Fibroblast of skin of abdomen (primary cell): Measurements from ENCODE around the gene PDCD7.
A peak's percentile ranks its signal among the peaks of the same experiment; 100 is the strongest.

ENCODE experiments used
- DNase-seq: peaks from one replicate; pipeline ENCODE4 v3.0.0-alpha.2; 2013

Gene PDCD7

GRCh38 chr15:65071381-65071811 lies 62.2 kb downstream of the PDCD7 start:
- DNase-seq = no peak

GRCh38 chr15:65069779-65070546 lies 63.6 kb downstream of the PDCD7 start:
- no peak for DNase-seq

DNA sequence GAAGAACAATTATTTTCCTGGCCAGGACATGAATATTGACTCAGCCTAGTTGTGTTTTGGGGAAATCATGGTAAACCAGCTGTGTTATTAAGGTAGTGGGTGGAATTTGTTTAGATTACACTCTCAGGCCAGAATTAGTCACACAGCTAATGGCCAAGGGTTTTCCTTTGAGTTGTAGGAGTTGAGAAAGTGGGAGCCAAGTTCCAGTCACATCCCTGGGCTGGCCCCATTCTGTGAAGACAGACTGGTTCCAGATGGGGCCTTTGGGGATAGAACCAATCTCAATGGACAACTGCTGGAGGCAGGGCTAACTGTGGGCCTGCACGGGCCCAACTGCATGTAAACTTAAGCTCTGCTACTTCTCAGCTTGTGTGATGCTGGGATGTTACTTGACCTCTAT lies 64.4 kb downstream of the PDCD7 start:
- DNase-seq = peak; percentile 73

DNA sequence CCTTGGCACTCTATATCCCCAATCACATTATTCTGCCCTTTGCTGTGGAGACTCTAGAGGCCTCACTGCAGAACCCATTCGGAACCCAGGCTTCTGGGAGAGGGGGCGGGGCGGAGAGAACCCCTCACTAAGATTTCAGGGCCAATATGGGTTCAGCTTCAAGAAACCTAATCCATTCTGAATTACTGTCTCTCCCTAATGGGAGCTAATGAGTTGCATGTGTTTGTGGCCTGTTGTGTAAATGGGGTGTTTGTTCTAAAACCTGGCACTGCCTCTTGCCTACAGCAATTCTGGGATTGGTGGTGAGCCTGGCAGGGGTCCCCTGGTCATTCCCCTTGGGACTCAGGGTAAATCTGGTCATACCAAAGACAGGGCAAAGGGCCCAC lies 65.2 kb downstream of the PDCD7 start:
- no peak for DNase-seq

DNA sequence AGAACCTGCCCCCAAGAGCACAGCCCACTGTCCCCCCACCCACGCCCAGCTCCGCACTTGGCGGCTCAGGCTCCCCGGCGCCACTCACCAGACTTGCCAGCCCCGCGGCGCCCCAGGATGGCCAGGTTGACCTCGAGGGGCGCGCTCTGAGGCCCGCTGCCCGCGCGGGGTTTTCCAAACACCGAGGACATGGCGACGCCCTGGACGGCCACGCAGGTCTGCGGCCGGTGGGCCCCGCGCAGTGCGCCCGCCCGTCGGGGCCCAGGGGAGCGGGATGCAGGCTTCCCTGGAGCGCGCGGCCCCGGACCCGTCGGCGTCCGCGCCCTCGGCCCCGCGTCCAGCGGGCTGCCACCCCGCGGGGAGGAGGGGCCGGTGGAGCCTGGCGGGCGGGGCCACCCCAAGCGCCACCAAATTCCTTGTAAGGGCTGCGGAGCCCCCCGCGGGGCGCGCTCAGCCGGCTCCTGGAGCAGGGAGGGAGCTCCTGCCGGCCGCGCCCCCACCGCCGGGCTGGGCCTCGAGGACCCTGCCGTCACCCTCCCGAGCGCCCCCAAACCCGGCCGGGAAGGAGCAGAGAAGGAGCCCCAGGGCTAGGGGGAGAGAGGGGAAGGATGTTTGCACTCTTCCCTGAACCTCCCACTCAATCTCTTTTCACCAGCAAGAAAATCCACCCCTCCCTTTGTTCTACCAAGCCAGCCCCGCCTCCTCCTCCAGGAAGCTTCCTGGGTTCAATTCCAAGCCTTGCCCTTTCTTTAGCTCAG lies 65.8 kb downstream of the PDCD7 start, which contains the start of gene RASL12:
Gene RASL12 (minus strand): TSS at position 347 of the 758 bp plus-strand sequence. CDS start 156 bp downstream, at position 191.
- no peak for DNase-seq
